GM23338 (cell line): Measurements from ENCODE around the gene ZIC2. TPM values are rescaled to one million over a fixed set of nuclear protein-coding genes. Genes with fewer than 3 reads are reported as not detected.

ENCODE experiments used
- ATAC-seq: fragments of 200-7000 bp; cut with Tn5 transposase; 3 replicates; pipeline ENCODE4 v1.9.1; 2020
- DNase-seq: peaks from one replicate; pipeline ENCODE4 v3.0.0-alpha.2; 2015; ENCODE audit warnings: low spot score
- H2AFZ ChIP-seq: fragments of 200-600 bp; sonication (generic); 2 replicates; pipeline ENCODE4 v1.8.0; 2016; ENCODE audit warnings: antibody characterized with exemption, mild to moderate bottlenecking, moderate library complexity
- H3F3A ChIP-seq: fragments of 200-600 bp; sonication (generic); replicated peaks from 2 replicates; pipeline ENCODE4 v1.8.0; 2017; ENCODE audit warnings: antibody characterized with exemption, mixed run types, low read depth
- H3K27ac ChIP-seq: fragments of 200-600 bp; sonication (generic); 2 replicates; pipeline ENCODE4 v1.6.1; 2016; ENCODE audit warnings: low read depth
- H3K27me3 ChIP-seq: fragments of 200-600 bp; sonication (generic); 2 replicates; pipeline ENCODE4 v1.8.0; 2016; ENCODE audit warnings: mild to moderate bottlenecking, mixed run types, moderate library complexity; ENCODE audit not compliant: insufficient read depth
- H3K36me3 ChIP-seq: fragments of 200-600 bp; sonication (generic); 2 replicates; pipeline ENCODE4 v1.8.0; 2016; ENCODE audit warnings: mild to moderate bottlenecking; ENCODE audit not compliant: insufficient read depth
- H3K4me1 ChIP-seq: fragments of 200-600 bp; sonication (generic); 2 replicates; pipeline ENCODE4 v1.8.0; 2016; ENCODE audit warnings: mild to moderate bottlenecking, moderate library complexity; ENCODE audit not compliant: insufficient read depth
- H3K4me2 ChIP-seq: fragments of 200-600 bp; sonication (generic); 2 replicates; pipeline ENCODE4 v1.7.1; 2017; ENCODE audit warnings: mixed run types
- H3K4me3 ChIP-seq: fragments of 200-600 bp; sonication (generic); 2 replicates; pipeline ENCODE4 v1.6.1; 2016; ENCODE audit warnings: mixed run types
- H3K79me2 ChIP-seq: fragments of 200-600 bp; sonication (generic); replicated peaks from 2 replicates; pipeline ENCODE4 v1.8.0; 2017; ENCODE audit warnings: mild to moderate bottlenecking; ENCODE audit not compliant: insufficient read depth
- H3K9me2 ChIP-seq: fragments of 200-600 bp; sonication (generic); 2 replicates; pipeline ENCODE4 v1.8.0; 2017; ENCODE audit not compliant: insufficient read depth
- H4K20me1 ChIP-seq: fragments of 200-600 bp; sonication (generic); replicated peaks from 2 replicates; pipeline ENCODE4 v1.8.0; 2017; ENCODE audit warnings: mild to moderate bottlenecking; ENCODE audit not compliant: insufficient read depth
- H3K27ac Mint-ChIP-seq: 2 replicates; pipeline ENCODE4 v1.8.0; 2020; ENCODE audit warnings: inconsistent platforms, mild to moderate bottlenecking, moderate library complexity, mixed read lengths
- H3K27me3 Mint-ChIP-seq: 3 replicates; pipeline ENCODE4 v1.8.0; 2022; ENCODE audit warnings: low read depth, mild to moderate bottlenecking, moderate library complexity, mixed read lengths, inconsistent platforms; ENCODE audit not compliant: insufficient read depth, poor library complexity
- H3K36me3 Mint-ChIP-seq: 3 replicates; pipeline ENCODE4 v1.8.0; 2021; ENCODE audit warnings: low read depth, mild to moderate bottlenecking, inconsistent platforms, moderate library complexity, mixed read lengths
- H3K4me1 Mint-ChIP-seq: 3 replicates; pipeline ENCODE4 v1.8.0; 2020; ENCODE audit warnings: mild to moderate bottlenecking, inconsistent platforms, mixed read lengths
- H3K4me3 Mint-ChIP-seq: 3 replicates; pipeline ENCODE4 v1.8.0; 2021; ENCODE audit warnings: moderate library complexity, mild to moderate bottlenecking, inconsistent platforms, mixed read lengths
- H3K9me3 Mint-ChIP-seq: 3 replicates; pipeline ENCODE4 v1.8.0; 2020; ENCODE audit warnings: moderate library complexity, mild to moderate bottlenecking, inconsistent platforms, mixed read lengths
- CREB1 ChIP-seq: fragments of 250-450 bp; sonication (Bioruptor Pico); IDR thresholded peaks from 2 replicates; pipeline ENCODE4 v1.5.0; 2020; ENCODE audit warnings: low read depth, mild to moderate bottlenecking, moderate library complexity
- CTCF ChIP-seq, 2 experiments: fragments of 200-600 bp in 1 of 2; sonication (generic) in 1 of 2; conservative IDR thresholded peaks; 2 replicates each; pipeline versions ENCODE4 v1.5.1 to v1.6.1; 2016 to 2017; ENCODE audit warnings: antibody characterized with exemption in 2 of 2, low read depth in 2 of 2, mild to moderate bottlenecking in 2 of 2, moderate library complexity in 1 of 2
- EZH2 ChIP-seq: fragments of 200-600 bp; sonication (generic); IDR thresholded peaks from one replicate; pipeline ENCODE4 v1.8.0; 2017; ENCODE audit warnings: antibody characterized with exemption, mild to moderate bottlenecking, low read depth; ENCODE audit not compliant: unreplicated experiment
- EZH2phosphoT487 ChIP-seq: fragments of 200-600 bp; sonication (generic); IDR thresholded peaks from one replicate; pipeline ENCODE4 v1.8.1; 2018; ENCODE audit warnings: antibody characterized with exemption; ENCODE audit not compliant: unreplicated experiment
- JUNB ChIP-seq: IDR thresholded peaks from one replicate; pipeline ENCODE4 v1.6.1; 2016; ENCODE audit warnings: antibody characterized with exemption; ENCODE audit not compliant: unreplicated experiment
- NANOG ChIP-seq: IDR thresholded peaks from 2 replicates; pipeline ENCODE4 v1.6.1; 2016; ENCODE audit warnings: antibody characterized with exemption, borderline replicate concordance
- REST ChIP-seq: IDR thresholded peaks from one replicate; pipeline ENCODE4 v1.6.1; 2018; ENCODE audit warnings: antibody characterized with exemption; ENCODE audit not compliant: unreplicated experiment
- ZNF331 ChIP-seq: fragments of 250-450 bp; sonication (Bioruptor Pico); IDR thresholded peaks from 2 replicates; pipeline ENCODE4 v1.5.0; 2020; ENCODE audit warnings: low read depth, mild to moderate bottlenecking, moderate library complexity
- ZNF462 ChIP-seq: fragments of 250-450 bp; sonication (Bioruptor Pico); IDR thresholded peaks from 2 replicates; pipeline ENCODE4 v1.5.0; 2020; ENCODE audit warnings: mild to moderate bottlenecking, moderate library complexity
- polyA plus RNA-seq: library from polyadenylated mRNA; unstranded; fragments of >200 nt; fragmentation: Nextera tagmentation; extraction: Ambion mirVana; gene quantifications from 2 replicates; pipeline ENCODE4 v1.2.1, GENCODE V29; 2016
- total RNA-seq: library from RNA; depleted of rRNA; stranded (reverse); fragments of >200 nt; shearing (Covaris generic); gene quantifications from 2 replicates; pipeline ENCODE4 v1.2.3, GENCODE V29; 2014

ZIC2 gene
- total and polyA plus RNA-seq, 2 experiments from 2014 or later, result 63.2 to 87.9 TPM

- Mint-ChIP-seq H3K36me3 (peaks cover 24% of the 10 kb centered on the region), H3K4me1 (peaks cover 64% of the 10 kb centered on the region), H3K9me3 (peaks cover 8% of the 10 kb centered on the region), H3K27me3 (peaks cover 95% of the 10 kb centered on the region), H3K4me3 (peak overlapping the region; percentile 71), H3K27ac (no peak overlapping the region)
- peaks cover 65% of the 10 kb centered on the region for H3K4me1 ChIP-seq
- H3K4me2 ChIP-seq, result peak overlapping the region; percentile 74
- peaks cover 97% of the 10 kb centered on the region for H3K27me3 ChIP-seq
- no peaks in the 10 kb centered on the region for H3K9me2 ChIP-seq
- DNase-seq (peak; percentile 63), ATAC-seq (peak; percentile 8)
- peaks cover 12% of the 10 kb centered on the region; the same call in 1 of the 2 replicates for H3K79me2 ChIP-seq
- H3K27ac ChIP-seq, result no peak overlapping the region
- no peak for TF ChIP-seq JUNB
- TF ChIP-seq EZH2phosphoT487, result no peak
- TF ChIP-seq REST, result no peak
- no peak for TF ChIP-seq CTCF (conservative IDR thresholded peaks at IDR 0.05; ENCODE audit: low read depth in 2 of 2)
- no peak for TF ChIP-seq EZH2
- no peak for TF ChIP-seq ZNF462 (CRISPR knock-in tag)
- no peak for TF ChIP-seq NANOG
- TF ChIP-seq CREB1 (CRISPR knock-in tag), result no peak
- no peak for TF ChIP-seq ZNF331 (CRISPR knock-in tag)
- peaks cover 34% of the 10 kb centered on the region for H3F3A ChIP-seq
- H2AFZ ChIP-seq, result peak overlapping the region; percentile 44; the same call in 1 of the 2 replicates
- peak overlapping the region; percentile 54 for H3K4me3 ChIP-seq
- H4K20me1 ChIP-seq, result peaks cover 8% of the 10 kb centered on the region
- H3K36me3 ChIP-seq, result peaks cover 6% of the 10 kb centered on the region; the same call in 1 of the 2 replicates
These were observed 8.8 kb downstream of the ZIC2 start for GRCh38 chr13:99990126-99990977.
